Ecto neural progenitor cell (in vitro differentiated cells): ENCODE results near the gene MKS1.

Source experiments
- DNase-seq: peaks from one replicate; pipeline ENCODE4 v3.0.0-alpha.2; 2018; ENCODE audit warnings: low spot score

Gene MKS1

GRCh38 chr17:58200024-58200633 is 18.9 kb downstream of the MKS1 start:
- DNase-seq, result peak; percentile 80

- no peak for DNase-seq
Observed at GRCh38 chr17:58196610-58197009, 22.4 kb downstream of the MKS1 start.

- DNase-seq, result no peak
Observed at GRCh38 chr17:58195518-58196123, 23.4 kb downstream of the MKS1 start.

GRCh38 chr17:58193641-58194255 is 25.3 kb downstream of the MKS1 start:
- no peak for DNase-seq

- DNase-seq, result no peak
Observed at GRCh38 chr17:58192612-58193011, 26.4 kb downstream of the MKS1 start, which contains the start of gene EPX. TSS of gene EPX (plus strand) at chr17:58192726. CDS start at chr17:58192847, 121 bp downstream.

GRCh38 chr17:58191241-58191896 is 27.7 kb downstream of the MKS1 start:
- DNase-seq, result no peak

GRCh38 chr17:58189436-58190146 is 29.5 kb downstream of the MKS1 start:
- no peak for DNase-seq

GRCh38 chr17:58187675-58188074 is 31.4 kb downstream of the MKS1 start:
- DNase-seq, result no peak

- DNase-seq, result no peak
Observed at GRCh38 chr17:58187063-58187462, 32.0 kb downstream of the MKS1 start.

- no peak for DNase-seq
Observed at GRCh38 chr17:58186591-58186990, 32.5 kb downstream of the MKS1 start.

- DNase-seq, result no peak
Observed at GRCh38 chr17:58184986-58185761, 33.9 kb downstream of the MKS1 start.

GRCh38 chr17:58184308-58184985 is 34.6 kb downstream of the MKS1 start:
- no peak for DNase-seq

GRCh38 chr17:58183514-58183913 is 35.5 kb downstream of the MKS1 start:
- no peak for DNase-seq

GRCh38 chr17:58181796-58182195 is 37.3 kb downstream of the MKS1 start:
- no peak for DNase-seq

GRCh38 chr17:58176200-58176599 is 42.9 kb downstream of the MKS1 start:
- no peak for DNase-seq

- no peak for DNase-seq
Observed at GRCh38 chr17:58174871-58175270, 44.2 kb downstream of the MKS1 start.

GRCh38 chr17:58172369-58173071 is 46.5 kb downstream of the MKS1 start:
- no peak for DNase-seq

GRCh38 chr17:58170622-58171021 is 48.4 kb downstream of the MKS1 start:
- DNase-seq, result no peak

GRCh38 chr17:58166682-58167081 is 52.4 kb downstream of the MKS1 start, which contains the start of gene OR4D2:
TSS of gene OR4D2 (plus strand) at chr17:58166982. CDS start at chr17:58169656, 2,674 bp downstream.
- DNase-seq, result no peak

GRCh38 chr17:58165981-58166380 is 53.1 kb downstream of the MKS1 start:
- no peak for DNase-seq
